HG03103 (cell line): ENCODE data around the gene LIN7A.
A peak's percentile ranks its signal among the peaks of the same experiment; 100 is the strongest.

Experiments
- ATAC-seq: cut with Tn5 transposase; IDR thresholded peaks from one replicate; pipeline ENCODE4 v1.9.1; 2021; ENCODE audit warnings: low read depth; ENCODE audit not compliant: unreplicated experiment

LIN7A gene

GRCh38 chr12:80766897-80767296, 170.8 kb downstream of the LIN7A start:
- peak; percentile 84 for ATAC-seq

- no peak for ATAC-seq
Observed at GRCh38 chr12:80766210-80766609, 171.5 kb downstream of the LIN7A start.

- no peak for ATAC-seq
Observed at GRCh38 chr12:80763874-80764273, 173.9 kb downstream of the LIN7A start.

GRCh38 chr12:80761838-80762237, 175.9 kb downstream of the LIN7A start:
- ATAC-seq = no peak

GRCh38 chr12:80756875-80757274, 180.9 kb downstream of the LIN7A start:
- peak; percentile 79 for ATAC-seq

- ATAC-seq = no peak
Observed at GRCh38 chr12:80754274-80754673, 183.5 kb downstream of the LIN7A start.

- ATAC-seq = no peak
Observed at GRCh38 chr12:80752464-80752863, 185.3 kb downstream of the LIN7A start.

- no peak for ATAC-seq
Observed at GRCh38 chr12:80749456-80749855, 188.3 kb downstream of the LIN7A start.

- ATAC-seq = no peak
Observed at GRCh38 chr12:80747800-80748199, 189.9 kb downstream of the LIN7A start.

GRCh38 chr12:80745851-80746505, 191.8 kb downstream of the LIN7A start:
- no peak for ATAC-seq
